LHCN-M2 (cell line): ENCODE results near the gene KCNJ14. TPM values are rescaled to one million over a fixed set of nuclear protein-coding genes. Genes with fewer than 3 reads are reported as not detected.
"Not testable (repeated sequence)": the region's sequence is repeated elsewhere in the genome, so short reads cannot be mapped to it uniquely, and the experiment has no call there.

Source experiments
- DNase-seq: peaks from one replicate; pipeline ENCODE4 v3.0.0-alpha.2; 2012; ENCODE audit warnings: low read depth
- total RNA-seq: library from RNA; depleted of rRNA; stranded (reverse); fragments of >200 nt; gene quantifications from 2 replicates; pipeline ENCODE4 v1.2.3, GENCODE V29; 2014

The KCNJ14 gene
- total RNA-seq, 1 experiment from 2014 or later: 0.52 TPM

DNA sequence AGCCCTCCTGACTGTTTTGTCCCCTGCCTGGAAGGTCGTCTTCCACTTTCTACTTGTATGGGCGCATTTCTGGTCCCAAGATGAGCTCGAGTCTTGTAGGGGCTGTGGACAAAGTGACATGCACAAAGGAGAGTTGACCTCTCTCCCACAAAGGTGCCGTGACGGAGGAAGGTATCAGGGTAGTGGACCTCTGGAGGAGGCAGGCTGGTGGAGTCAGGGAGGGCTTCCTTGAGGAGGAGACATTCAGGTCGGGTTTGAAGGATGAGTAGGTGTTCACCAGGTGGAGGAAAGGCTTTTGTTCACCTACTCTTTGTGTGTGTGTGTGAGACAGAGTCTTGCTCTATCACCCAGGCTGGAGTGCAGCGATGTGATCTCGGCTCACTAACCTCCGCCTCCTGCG is 15.5 kb downstream of the KCNJ14 start:
- DNase-seq: no peak

DNA sequence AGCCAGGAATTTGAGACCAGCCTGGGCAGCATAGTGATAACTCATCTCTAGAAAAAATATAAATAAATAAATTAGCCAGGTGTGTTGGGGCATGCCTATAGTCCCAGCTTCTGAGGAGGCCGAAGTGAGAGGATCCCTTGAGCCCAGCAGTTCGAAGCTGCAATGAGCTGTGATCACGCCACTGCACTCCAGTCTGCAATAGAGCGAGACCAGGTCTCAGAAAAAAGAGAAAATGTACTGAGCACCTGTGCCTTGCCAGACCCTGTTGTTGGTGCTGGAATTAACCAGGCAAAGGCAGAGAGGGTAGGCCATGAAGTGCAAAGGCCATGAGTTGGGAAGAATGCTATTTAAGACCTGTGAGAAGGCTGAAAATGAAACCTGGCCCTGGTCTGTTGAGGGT is 16.5 kb downstream of the KCNJ14 start:
- no peak for DNase-seq

DNA sequence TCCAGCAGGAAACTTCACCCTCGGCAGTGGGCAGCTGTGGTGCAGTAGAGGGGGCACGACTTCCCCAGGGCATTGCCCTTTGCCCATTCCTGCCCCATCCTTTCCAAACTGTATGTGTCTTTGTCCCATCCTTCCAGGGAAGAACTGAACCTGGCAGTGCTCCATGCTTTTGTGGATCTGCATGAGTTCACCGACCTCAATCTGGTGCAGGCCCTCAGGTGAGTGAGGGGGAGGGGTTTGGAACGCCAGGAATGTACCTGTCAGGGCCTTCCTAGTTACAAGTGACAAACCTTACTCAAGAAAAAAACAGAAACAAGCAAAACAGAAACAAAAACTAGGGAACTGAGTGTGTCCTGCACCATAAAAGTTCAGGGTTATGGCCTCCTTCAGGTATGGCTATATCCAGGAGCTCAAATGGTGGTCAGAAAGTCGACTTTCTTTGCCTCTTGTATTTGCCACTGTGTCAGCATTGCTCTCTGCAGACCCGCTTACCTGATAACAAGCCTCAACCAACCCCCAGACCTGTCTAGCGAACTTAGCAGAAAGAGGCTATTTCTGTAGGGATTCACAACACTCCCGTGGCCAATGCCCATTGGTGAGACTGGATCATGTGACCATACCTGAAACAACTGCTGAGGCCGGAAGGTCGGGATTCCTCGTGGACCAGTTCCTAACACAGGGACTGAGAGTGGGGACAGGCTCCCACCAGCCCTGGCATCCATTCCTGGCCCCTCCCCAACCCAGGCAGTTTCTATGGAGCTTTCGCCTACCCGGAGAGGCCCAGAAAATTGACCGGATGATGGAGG is 18.0 kb downstream of the KCNJ14 start:
- DNase-seq: no peak

DNA sequence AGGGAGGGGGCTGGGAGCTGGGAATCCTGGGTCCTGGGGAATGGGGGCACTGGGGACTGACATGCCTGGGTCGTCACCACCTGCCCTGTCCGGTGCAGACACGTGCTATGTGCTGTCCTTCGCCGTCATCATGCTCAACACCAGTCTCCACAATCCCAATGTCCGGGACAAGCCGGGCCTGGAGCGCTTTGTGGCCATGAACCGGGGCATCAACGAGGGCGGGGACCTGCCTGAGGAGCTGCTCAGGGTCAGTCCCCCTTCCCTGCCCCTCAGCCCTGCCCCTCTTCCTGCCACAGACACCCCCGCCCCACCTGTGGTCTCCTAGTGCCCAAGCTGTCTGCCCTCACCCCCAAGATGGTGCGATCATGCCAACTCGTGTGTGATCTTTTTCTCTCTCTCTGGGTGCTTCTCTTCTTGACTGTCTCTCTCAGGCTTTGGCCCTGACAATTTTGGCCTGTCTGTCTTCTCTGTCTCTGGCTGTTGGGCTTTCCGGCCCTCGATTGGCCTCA is 18.8 kb downstream of the KCNJ14 start:
- DNase-seq: no peak

DNA sequence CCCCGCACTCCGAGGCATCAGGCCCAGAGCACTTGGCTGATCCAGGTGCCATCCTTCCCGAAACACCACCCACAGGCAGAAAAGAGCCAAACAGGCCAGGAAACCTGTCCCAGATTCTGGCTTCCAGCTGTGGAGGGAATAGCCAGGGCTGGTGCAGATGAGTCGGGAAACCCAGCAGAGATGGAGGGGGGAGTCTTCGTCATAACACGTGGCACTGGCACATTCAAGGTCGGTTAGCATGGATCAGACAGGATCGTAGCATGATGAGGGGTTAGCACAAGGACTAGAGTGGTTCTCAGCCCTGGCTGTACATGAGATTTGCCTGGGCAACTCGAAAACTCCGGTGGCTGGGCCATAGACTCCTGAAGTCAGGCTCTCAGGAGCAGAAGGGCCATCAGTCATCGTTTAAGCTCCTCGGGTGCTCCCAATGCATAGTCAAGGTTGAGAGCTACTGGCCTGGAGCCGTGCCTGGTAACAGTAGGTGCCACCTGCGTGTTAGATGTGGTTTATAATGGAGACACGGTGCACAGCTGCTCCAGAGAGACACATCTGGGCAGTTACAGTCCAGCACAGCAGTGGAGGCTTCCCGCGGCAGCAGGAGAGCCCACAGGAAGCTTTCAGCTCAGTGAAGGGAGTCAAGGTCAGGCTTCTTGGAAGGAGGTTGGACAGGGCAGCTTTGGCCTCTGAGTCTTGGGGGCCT is 20.1 kb downstream of the KCNJ14 start:
- DNase-seq: no peak

DNA sequence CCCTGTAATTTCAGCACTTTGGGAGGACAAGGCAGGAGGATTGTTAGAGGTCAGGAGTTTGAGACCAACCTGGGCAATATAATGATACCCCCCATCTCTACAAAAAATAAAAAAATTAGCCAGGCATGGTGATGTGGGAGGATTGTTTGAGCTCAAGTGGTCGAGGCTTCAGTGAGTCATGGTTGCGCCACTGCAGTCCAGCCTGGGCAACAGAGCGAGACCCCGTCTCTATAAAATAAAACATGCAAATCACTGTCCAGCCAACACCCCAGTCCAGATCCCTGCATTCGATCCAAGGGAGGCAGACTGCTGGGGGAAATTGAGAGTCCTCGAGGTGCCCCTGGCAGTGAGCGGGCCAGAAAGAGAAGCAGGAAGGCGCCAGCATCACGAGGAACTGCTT is 20.8 kb downstream of the KCNJ14 start:
- no peak for DNase-seq

DNA sequence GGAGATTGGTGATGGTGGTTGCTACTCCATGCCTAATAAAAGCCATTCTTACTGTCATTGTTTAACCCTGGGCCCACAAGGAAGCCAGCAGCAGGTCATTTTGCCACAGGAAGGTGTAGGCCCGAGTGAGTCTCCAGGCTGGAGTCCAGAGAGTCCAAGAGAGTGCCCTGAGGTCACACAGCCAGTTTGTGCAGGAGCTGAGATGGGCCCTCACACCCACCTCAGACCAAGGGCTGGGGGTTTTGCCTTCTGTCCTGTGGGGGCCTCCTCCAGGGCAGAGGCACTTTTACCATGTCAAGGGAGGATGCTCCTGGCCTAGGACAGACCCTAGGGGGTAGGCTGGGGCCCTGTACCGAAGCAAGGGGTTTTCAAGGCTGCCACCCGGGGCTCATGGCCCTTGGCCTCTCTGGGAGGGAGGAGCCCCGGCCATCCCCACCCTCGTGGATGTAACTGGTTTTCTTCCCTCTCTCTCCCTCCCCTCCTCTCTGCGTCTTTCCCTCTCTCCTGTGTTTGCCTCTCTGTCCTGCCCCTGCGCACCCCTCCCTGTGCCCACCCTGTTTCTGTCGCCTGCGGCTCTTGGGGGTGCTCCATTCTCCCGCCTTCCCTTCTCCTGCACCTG is 21.8 kb downstream of the KCNJ14 start:
- DNase-seq: no peak

DNA sequence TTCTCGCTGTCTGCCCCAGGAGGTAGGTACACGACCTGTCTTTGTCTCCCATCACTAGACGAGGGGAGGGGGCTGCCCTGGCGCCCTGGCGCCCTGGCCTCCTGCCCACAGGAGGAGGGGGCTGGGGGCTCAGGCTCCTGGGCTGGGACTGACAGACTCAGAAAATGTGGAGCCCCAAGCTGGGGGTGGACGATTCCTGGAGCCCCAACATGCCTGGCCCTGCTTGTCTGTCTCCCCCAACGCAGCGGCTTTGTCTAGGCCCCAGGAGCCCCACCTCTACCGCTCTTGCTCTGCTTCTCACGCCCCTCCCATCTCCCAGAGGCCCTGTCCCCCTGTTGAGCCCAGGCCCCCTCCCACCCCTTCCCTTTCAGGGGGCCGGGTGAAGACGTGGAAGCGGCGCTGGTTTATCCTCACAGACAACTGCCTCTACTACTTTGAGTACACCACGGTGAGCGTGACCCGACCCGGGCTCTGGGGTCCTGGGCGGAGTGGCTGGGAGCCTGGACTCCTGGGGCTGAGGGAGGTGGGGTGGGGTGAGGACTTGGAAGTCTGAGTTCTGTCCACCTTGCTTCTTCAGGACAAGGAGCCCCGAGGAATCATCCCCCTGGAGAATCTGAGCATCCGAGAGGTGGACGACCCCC is 22.4 kb downstream of the KCNJ14 start:
- no peak for DNase-seq

DNA sequence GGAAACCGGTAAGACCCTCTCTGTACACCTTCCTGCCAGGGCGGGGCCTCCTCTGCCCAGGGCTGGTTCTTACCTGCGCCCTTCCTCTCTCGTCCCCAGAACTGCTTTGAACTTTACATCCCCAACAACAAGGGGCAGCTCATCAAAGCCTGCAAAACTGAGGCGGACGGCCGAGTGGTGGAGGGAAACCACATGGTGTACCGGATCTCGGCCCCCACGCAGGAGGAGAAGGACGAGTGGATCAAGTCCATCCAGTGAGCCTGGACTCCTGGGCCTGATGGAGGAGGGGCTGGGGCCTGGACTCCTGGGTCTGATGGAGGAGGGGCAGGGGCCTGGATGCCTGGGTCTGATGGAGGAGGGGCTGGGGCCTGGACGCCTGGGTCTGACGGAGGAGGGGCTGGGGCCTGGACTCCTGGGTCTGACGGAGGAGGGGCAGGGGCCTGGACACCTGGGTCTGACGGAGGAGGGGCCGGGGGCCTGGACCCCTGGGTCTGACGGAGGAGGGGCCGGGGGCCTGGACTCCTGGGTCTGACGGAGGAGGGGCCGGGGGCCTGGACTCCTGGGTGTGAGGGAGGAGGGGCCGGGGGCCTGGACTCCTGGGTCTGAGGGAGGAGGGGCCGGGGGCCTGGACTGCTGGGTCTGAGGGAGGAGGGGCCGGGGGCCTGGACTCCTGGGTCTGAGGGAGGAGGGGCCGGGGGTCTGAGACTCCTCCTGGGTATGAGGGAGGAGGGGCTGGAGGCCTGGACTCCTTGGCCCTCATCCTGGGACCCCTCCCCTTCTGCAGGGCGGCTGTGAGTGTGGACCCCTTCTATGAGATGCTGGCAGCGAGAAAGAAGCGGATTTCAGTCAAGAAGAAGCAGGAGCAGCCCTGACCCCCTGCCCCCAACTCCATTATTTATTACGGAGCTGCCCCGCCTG is 23.2 kb downstream of the KCNJ14 start:
- DNase-seq: no peak

DNA sequence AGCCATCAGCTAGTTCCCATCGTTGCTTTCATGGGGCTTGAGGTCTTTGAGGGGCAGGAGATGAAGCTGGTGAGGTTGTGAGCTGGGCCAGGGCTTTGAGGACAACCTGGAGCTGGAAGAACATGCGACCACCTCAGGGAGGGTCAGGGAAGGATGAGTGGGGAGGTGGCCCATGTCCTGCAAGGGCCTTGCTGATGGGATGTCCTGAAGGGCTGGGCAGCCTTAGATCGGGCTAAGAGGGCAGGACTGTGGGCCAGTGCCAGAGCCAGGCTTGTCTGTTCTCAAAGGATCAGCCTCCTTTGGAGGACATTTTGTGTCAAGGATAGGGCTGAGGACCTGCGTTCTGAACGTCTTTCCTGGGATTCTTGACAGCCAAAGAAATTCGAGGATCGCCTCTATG is 24.3 kb downstream of the KCNJ14 start:
- DNase-seq: no peak

DNA sequence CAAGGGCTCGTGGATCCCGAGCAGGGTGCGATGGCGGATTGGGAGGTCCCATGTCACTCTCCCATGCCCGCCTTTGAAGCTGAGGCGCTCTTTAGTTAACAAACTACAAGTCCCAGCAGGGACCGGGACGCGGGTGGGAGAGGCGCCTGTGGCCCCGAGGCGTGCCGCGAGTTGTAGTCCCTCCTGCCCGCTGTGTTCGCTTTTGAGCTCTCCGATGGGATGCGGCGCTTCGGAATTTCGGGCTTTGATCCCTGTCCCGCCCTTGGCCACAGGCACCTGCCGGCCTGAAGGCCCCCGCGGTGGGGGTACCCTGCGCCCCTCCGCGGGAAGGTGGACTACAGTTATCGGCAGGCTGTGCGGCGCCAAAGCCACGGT is 24.8 kb downstream of the KCNJ14 start:
- DNase-seq: no peak

DNA sequence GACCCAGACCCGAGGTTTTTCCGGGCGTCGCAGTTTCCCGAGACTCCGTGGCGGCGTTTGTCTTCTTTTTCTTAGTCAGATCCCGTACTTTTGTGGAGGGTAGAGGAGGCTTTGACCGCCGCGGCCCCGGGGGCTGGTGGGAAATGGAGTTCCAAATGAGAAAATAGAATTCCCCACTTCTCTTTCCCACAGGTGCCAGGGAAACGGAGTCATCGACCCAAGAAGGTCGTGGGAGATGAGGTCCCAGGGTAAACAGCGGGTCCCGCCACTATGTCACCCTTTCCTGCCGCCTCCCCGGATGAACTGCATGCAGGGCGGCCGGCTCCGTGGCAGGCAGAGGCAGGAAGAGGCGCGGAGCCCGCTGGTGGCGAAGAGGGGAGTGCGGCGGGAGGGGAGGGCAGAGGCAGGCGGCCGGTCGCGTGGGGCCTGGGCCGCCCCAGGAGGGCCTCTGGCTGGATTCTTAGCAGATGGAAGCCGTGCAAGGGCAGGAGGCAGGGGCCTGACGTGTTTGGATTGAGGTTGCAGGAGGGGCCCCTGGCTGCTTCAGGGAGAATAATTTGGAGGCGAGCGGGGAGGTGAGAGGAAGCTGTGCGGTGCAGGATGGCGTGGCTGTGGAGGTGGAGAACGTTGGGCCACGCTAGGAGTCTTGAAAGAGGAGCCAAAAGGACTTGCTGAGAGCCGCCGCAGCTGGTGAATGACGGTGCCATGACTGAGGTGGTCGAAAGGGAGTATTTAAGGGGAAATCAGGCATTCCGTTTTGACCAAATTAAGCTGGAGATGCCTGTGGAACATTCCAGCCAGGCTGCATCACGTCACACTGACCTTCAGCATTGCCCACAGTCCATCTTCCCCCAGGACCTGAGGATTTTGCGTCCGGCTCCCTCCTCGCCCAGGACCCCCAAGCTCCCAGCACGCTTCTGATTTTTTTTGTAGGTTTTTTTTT is 25.5 kb downstream of the KCNJ14 start:
- no peak for DNase-seq

DNA sequence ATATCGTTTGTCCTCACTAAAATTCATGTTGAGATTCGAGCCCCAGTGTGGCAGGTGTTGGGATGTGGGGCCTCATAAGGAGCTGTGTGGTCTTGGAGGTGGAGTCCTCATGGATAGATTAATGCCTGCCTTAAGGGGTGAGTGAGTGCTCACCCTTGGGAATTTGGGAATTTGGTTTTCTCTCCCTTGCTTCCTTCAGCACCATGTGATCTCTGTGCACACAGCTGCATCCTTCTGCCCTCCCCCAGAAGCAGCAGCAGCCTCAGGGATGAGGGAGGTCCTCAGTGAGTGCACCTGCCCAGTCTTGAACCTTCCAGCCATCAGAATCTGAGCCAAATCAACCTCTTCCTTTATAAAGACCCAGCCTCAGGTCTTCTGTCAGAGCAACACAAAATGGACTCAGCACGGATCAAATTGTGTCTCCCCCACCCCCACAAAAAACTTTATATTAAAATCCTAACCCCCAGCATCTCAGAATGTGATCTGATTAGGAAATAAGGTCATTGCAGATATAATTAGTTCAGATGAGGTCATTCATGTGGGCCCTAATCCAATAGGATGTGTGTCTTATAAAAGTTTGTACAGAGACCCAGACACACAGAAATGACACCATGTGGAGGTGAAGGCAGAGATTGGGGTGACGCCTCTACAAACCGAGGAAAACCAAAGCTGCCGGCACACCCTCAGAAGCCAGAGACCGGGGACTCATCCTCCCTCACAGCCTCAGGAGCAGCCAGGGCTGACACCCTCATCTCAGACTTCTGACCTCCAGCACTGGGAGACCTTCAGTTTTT is 26.7 kb downstream of the KCNJ14 start:
- peak; percentile 91 for DNase-seq

DNA sequence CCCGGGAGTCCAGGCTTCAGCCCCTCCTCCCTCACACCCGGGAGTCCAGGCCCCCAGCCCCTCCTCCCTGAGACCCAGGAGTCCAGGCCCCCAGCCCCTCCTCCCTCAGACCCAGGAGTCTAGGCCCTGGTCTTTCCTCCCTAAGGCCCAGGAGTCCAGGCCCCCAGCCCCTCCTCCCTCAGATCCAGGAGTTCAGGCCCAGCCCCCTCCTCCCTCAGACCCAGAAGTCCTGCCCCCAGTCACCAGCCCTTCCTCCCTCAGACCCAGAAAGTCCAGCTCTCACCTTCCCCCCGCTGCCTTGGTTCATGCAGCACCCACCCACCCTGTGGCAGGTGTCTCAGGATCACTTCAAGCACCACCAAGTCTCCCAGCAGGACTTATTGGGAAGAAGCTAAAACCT is 27.9 kb downstream of the KCNJ14 start:
- DNase-seq: no peak

DNA sequence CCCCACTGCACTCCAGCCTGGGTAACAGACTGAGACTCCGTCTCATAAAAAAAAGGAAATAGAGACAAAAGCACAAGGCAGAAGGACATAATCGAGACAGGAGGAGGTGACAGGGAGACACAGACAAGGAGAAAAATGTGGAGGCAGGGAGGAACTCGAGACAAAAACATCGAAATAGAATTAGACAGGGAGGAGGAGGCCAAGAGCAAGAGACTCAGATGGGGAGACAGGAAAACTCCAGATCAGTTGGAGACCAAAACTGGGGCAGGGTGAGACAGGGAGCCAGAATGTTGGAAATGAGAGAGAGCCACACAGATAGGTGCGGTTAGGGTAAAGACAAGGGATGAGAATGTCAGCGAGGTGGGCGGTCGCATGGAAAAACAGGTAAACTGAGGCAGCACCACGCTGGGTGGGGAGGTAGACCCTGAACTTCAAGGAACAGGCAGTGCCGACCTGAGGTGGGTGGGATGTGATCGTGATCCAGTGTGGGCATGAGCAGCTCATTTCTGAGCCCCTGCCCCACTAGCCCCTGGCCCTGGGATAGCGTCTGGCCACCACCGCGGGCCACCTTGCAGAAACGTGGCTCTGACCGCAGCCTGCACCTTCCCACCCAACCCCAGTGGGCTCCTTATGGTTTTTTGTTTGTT is 29.0 kb downstream of the KCNJ14 start:
- DNase-seq: no peak

DNA sequence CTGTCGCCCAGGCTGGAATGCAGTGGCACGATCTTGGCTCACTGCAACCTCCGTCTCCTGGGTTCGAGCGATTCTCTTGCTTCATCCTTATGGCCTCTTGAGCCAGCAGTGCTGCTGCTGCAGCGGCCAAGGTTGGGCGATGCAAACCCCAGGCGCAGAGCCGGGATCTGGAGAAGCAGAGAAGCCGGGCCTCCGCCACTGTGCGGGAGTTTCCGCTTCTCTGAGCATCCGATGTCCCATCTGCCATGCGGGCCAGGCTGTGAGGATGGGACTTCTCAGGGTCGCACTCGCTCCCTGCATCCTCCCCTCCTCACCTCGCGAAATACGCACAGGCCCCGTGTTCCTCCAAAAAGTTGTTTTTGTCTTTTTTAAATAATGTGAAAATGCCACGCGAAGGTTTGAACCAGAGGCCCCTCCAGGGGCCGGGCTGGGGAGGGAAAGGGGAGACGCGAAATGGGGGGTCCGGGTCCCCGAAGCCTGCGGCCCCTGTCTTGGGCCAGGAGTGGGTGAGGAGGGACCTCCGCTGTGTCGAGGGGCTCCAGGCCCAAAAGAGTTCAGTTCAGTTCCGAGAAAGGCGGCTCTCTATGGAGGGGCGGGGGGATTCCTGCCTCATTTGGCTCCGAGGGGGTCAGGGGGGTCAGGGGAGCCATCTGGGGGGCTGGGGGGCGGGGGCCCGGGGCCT is 29.7 kb downstream of the KCNJ14 start:
- DNase-seq: no peak

DNA sequence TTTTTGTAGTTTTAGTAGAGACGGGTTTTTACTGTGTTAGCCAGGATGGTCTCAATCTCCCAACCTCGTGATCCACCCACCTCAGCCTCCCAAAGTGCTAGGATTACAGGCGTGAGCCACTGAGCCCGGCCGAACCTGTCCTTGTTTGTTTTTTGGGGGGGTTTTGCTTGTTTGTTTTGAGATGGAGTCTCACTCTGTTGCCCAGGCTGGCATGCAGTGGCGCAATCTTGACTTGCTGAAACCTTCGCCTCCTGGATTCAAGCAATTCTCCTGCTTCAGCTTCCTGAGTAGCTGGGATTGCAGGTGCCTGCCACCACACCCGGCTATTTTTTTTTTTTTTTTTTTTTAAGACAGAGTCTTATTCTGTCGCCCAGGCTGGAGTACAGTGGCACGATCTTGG is 31.3 kb downstream of the KCNJ14 start:
- not testable (repeated sequence) for DNase-seq

DNA sequence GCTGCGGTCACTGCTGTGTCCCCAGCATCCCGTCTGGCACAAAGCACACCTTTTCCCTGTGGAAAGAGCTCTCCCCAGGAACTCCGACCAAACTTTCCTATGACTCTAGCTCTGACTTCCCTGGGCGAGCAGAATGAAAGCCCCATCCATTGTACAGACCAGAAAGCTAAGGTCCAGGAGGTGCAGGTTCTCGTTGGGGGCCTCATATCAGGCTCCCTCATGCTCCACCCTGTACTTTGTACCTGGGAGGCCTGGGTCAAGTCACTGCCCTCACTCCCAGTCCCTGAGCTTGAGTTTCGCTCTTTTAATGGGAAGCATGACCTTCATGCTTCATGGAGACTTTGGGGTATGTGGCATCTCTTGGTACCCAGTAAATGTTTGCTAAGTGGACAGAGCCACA is 32.2 kb downstream of the KCNJ14 start:
- no peak for DNase-seq
